ENCODE data around the gene MAP3K3. TPM values are rescaled to one million over a fixed set of nuclear protein-coding genes. Genes with fewer than 3 reads are reported as not detected.
"Not testable (repeated sequence)": the region's sequence is repeated elsewhere in the genome, so short reads cannot be mapped to it uniquely, and the experiment has no call there.

The MAP3K3 gene
- polyA plus RNA-seq, 4 donors, result 8.1 to 17.1 (median 11.1) TPM

DNA sequence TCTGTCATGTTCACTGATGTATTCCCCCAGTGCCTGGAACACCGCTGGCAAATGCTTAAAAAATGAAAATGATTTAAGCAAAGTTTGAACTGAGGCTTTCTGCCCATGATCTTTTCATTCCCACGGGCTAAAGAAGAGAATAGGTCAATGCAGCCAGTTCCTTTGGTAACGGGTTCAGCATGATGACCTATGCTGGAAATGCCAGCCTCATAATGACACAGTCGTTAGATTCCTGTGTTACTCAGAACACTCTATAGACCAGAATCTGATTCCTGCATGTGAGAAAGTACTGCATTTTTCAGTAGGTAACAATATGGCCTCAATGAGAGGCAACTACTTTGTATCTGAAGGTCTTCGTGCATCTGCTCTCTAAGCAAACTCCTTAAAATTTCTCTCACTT, 96.8 kb downstream of the MAP3K3 start:
- FAIRE-seq, result no peak

DNA sequence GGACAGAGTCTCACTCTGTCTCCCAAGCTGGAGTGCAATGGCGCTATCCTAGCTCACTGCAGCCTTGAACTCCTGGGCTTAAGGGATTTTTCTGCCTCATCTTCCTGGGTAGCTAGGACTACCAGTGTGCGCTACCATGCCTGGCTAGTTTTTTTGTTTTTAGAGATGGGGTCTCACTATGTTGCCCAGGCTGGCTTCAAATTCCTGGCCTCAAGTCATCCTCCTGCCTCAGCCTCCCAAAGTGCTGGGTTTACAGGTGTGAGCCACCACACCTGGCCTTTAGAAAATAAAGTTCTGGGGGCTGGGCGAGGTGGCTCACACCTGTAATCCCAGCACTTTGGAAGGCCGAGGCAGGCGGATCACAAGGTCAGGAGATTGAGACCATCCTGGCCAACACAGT, 98.0 kb downstream of the MAP3K3 start:
- not testable (repeated sequence) for H3K9me3 ChIP-seq (ENCODE audit: control insufficient read depth in 2 of 2, insufficient read depth in 1 of 2, low read depth in 1 of 2, low read length in 1 of 2); H3K36me3 ChIP-seq (ENCODE audit: control insufficient read depth in 3 of 3, insufficient read depth in 2 of 3, low read depth in 1 of 3, low read length in 3 of 3); H3K27ac ChIP-seq (ENCODE audit: low read depth in 1 of 3, low read length in 2 of 3); FAIRE-seq; H3K4me3 ChIP-seq (ENCODE audit: low read depth in 1 of 3, low read length in 3 of 3); DNase-seq; H3K4me1 ChIP-seq (ENCODE audit: control insufficient read depth in 3 of 3, insufficient read depth in 2 of 3, low read depth in 1 of 3, low read length in 2 of 3); H3K27me3 ChIP-seq (ENCODE audit: control insufficient read depth in 3 of 3, insufficient read depth in 3 of 3, low read length in 3 of 3)
- WGBS, 3 donors, result 95 to 98% (median 97%) methylated on average over 5 of the region's 5 CpGs

More for the DNA sequence above, 96.8 kb downstream of the MAP3K3 start:
- Histone ChIP-seq H3K4me3 (ENCODE audit: low read depth in 1 of 3, low read length in 3 of 3) (no peak overlapping the region), H3K27ac (ENCODE audit: low read depth in 1 of 3, low read length in 2 of 3) (no peak overlapping the region), H3K36me3 (ENCODE audit: control insufficient read depth in 3 of 3, insufficient read depth in 2 of 3, low read depth in 1 of 3, low read length in 3 of 3) (peaks cover 0 to 6% (median 0%) of the 10 kb centered on the region in 3 donors), H3K27me3 (ENCODE audit: control insufficient read depth in 3 of 3, insufficient read depth in 3 of 3, low read length in 3 of 3) (no peaks in the 10 kb centered on the region), H3K9me3 (ENCODE audit: control insufficient read depth in 2 of 2, insufficient read depth in 1 of 2, low read depth in 1 of 2, low read length in 1 of 2) (no peaks in the 10 kb centered on the region), H3K4me1 (ENCODE audit: control insufficient read depth in 3 of 3, insufficient read depth in 2 of 3, low read depth in 1 of 3, low read length in 2 of 3) (no peaks in the 10 kb centered on the region)
- WGBS, 3 donors, result 82 to 85% (median 83%) methylated on average over 5 of the region's 5 CpGs
- no peak for DNase-seq

DNA sequence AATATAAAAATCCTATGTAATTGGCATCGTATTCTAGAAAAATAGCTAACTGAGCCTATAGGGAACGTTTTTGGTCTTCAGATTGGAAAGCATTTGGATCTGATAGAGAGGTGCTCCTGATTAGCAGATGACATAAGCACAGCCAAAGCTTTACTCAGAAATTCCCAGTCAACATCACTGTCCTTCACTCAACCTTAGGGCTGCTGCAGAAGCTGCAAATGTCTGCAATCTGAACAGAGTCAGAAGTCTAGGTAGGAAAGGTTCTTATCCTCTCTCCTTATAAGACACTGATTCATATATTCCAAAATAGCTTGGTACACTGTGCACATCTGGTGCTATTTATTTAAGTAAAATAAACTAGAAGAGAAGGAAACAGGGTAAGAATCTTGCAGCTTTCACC, 100.2 kb downstream of the MAP3K3 start:
- H3K27ac ChIP-seq (ENCODE audit: low read depth in 1 of 3, low read length in 2 of 3), result no peak overlapping the region
- no peaks in the 10 kb centered on the region for H3K9me3 ChIP-seq (ENCODE audit: control insufficient read depth in 2 of 2, insufficient read depth in 1 of 2, low read depth in 1 of 2, low read length in 1 of 2)
- H3K36me3 ChIP-seq (ENCODE audit: control insufficient read depth in 3 of 3, insufficient read depth in 2 of 3, low read depth in 1 of 3, low read length in 3 of 3), result peaks cover 0 to 12% (median 1%) of the 10 kb centered on the region in 3 donors
- 81 to 87% (median 82%) methylated on average over 2 of the region's 2 CpGs for WGBS, 3 donors
- DNase-seq (no peak), FAIRE-seq (no peak)
- H3K27me3 ChIP-seq (ENCODE audit: control insufficient read depth in 3 of 3, insufficient read depth in 3 of 3, low read length in 3 of 3), result no peaks in the 10 kb centered on the region
- H3K4me3 ChIP-seq (ENCODE audit: low read depth in 1 of 3, low read length in 3 of 3), result no peak overlapping the region
- no peaks in the 10 kb centered on the region for H3K4me1 ChIP-seq (ENCODE audit: control insufficient read depth in 3 of 3, insufficient read depth in 2 of 3, low read depth in 1 of 3, low read length in 2 of 3)

DNA sequence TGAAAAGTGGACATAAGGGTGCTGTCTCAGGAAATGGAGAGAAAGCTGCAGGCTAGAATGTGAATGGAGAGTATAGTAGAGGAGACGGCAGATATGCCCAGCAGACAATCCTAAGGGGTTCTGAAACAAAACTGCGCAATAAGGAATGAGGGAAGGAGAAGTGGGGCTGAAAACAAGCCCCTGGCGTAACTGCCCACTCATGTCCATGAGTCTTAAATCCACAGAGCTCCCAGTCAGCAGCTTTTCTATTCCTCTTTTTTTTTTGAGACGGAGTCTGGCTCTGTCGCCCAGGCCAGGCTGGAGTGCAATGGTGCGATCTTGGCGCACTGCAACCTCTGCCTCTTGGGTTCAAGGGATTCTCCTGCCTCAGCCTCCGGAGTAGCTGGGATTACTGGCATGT, 113.5 kb downstream of the MAP3K3 start:
- no peaks in the 10 kb centered on the region for H3K9me3 ChIP-seq (ENCODE audit: control insufficient read depth in 2 of 2, insufficient read depth in 1 of 2, low read depth in 1 of 2, low read length in 1 of 2)
- H3K4me3 ChIP-seq (ENCODE audit: low read depth in 1 of 3, low read length in 3 of 3), result no peak overlapping the region
- peaks cover 0 to 9% (median 3%) of the 10 kb centered on the region in 3 donors for H3K4me1 ChIP-seq (ENCODE audit: control insufficient read depth in 3 of 3, insufficient read depth in 2 of 3, low read depth in 1 of 3, low read length in 2 of 3)
- H3K36me3 ChIP-seq (ENCODE audit: control insufficient read depth in 3 of 3, insufficient read depth in 2 of 3, low read depth in 1 of 3, low read length in 3 of 3), result peaks cover 0 to 8% (median 0%) of the 10 kb centered on the region in 3 donors
- H3K27ac ChIP-seq (ENCODE audit: low read depth in 1 of 3, low read length in 2 of 3), result no peak overlapping the region
- no peak for DNase-seq
- no peak for FAIRE-seq
- no peaks in the 10 kb centered on the region for H3K27me3 ChIP-seq (ENCODE audit: control insufficient read depth in 3 of 3, insufficient read depth in 3 of 3, low read length in 3 of 3)
- 94 to 99% (median 97%) methylated on average over 5 to 8 of the region's 8 CpGs for WGBS, 3 donors

DNA sequence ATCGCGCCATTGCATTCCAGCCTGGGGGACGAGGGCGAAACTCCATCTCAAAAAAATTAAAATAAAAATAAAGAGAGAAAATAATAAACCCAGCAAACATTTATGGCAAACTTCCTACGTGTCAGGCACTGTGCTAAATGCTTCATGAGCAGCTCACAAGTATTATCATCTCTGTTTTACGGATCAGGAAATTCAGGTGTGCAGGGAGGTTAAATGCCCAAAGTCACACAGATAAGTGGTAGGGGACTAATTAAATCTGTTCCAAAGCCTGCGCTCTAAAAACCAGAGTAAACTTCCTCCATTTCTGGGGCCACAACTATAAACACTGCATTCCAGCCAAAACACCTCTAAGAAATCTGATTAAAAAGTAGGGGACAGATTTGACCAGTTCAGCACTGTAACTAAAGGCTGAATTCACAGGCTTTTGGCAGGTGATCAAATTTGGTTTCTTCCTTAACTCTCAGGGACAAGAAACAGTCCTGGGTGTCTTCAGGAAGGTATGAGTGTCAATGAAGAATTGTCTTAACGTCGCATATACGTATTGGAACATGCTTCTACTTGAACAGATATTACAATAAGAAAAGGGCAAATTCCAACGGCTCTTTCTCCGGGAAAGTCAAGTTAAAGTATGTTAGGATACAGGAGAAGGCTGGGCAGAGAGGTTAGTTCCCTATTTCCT, 118.4 kb downstream of the MAP3K3 start:
- no peaks in the 10 kb centered on the region for H3K27me3 ChIP-seq (ENCODE audit: control insufficient read depth in 3 of 3, insufficient read depth in 3 of 3, low read length in 3 of 3)
- H3K9me3 ChIP-seq (ENCODE audit: control insufficient read depth in 2 of 2, insufficient read depth in 1 of 2, low read depth in 1 of 2, low read length in 1 of 2), result no peaks in the 10 kb centered on the region
- H3K4me3 ChIP-seq (ENCODE audit: low read depth in 1 of 3, low read length in 3 of 3), result peak overlapping the region; percentile 73 to 100 (median 95)
- H3K27ac ChIP-seq (ENCODE audit: low read depth in 1 of 3, low read length in 2 of 3), result peak overlapping the region; percentile 95 to 99 (median 96)
- peaks cover under 1 to 6% (median 1%) of the 10 kb centered on the region in 3 donors for H3K36me3 ChIP-seq (ENCODE audit: control insufficient read depth in 3 of 3, insufficient read depth in 2 of 3, low read depth in 1 of 3, low read length in 3 of 3)
- 13 to 26% (median 15%) methylated on average over 12 of the region's 12 CpGs for WGBS, 3 donors
- DNase-seq (peak in 1 of 2 donors; percentile 56), FAIRE-seq (no peak)
- H3K4me1 ChIP-seq (ENCODE audit: control insufficient read depth in 3 of 3, insufficient read depth in 2 of 3, low read depth in 1 of 3, low read length in 2 of 3), result peaks cover 0 to 9% (median 3%) of the 10 kb centered on the region in 3 donors

DNA sequence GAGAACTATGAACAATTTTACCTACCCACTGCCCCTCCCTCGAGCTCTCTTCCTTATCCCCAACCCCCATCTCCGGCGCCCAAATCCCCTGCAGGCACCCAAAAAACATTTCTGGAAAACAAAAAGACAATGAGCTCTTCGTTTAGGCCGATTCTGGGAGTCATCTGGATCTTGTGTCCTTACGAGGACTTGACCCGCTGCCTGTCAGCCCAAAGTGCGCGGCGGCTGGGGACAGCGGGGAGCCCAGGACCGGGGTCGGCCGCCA, 118.9 kb downstream of the MAP3K3 start:
- Histone ChIP-seq H3K27me3 (ENCODE audit: control insufficient read depth in 3 of 3, insufficient read depth in 3 of 3, low read length in 3 of 3) (no peaks in the 10 kb centered on the region), H3K9me3 (ENCODE audit: control insufficient read depth in 2 of 2, insufficient read depth in 1 of 2, low read depth in 1 of 2, low read length in 1 of 2) (no peaks in the 10 kb centered on the region), H3K27ac (ENCODE audit: low read depth in 1 of 3, low read length in 2 of 3) (peak overlapping the region; percentile 95 to 99 (median 96)), H3K4me1 (ENCODE audit: control insufficient read depth in 3 of 3, insufficient read depth in 2 of 3, low read depth in 1 of 3, low read length in 2 of 3) (peaks cover 0 to 9% (median 3%) of the 10 kb centered on the region in 3 donors), H3K4me3 (ENCODE audit: low read depth in 1 of 3, low read length in 3 of 3) (peak overlapping the region; percentile 73 to 100 (median 95)), H3K36me3 (ENCODE audit: control insufficient read depth in 3 of 3, insufficient read depth in 2 of 3, low read depth in 1 of 3, low read length in 3 of 3) (peaks cover 4 to 6% (median 6%) of the 10 kb centered on the region in 3 donors)
- 0 to 1% (median 1%) methylated on average over 14 of the region's 14 CpGs for WGBS, 3 donors
- DNase-seq (peak in 1 of 2 donors; percentile 54), FAIRE-seq (no peak)

DNA sequence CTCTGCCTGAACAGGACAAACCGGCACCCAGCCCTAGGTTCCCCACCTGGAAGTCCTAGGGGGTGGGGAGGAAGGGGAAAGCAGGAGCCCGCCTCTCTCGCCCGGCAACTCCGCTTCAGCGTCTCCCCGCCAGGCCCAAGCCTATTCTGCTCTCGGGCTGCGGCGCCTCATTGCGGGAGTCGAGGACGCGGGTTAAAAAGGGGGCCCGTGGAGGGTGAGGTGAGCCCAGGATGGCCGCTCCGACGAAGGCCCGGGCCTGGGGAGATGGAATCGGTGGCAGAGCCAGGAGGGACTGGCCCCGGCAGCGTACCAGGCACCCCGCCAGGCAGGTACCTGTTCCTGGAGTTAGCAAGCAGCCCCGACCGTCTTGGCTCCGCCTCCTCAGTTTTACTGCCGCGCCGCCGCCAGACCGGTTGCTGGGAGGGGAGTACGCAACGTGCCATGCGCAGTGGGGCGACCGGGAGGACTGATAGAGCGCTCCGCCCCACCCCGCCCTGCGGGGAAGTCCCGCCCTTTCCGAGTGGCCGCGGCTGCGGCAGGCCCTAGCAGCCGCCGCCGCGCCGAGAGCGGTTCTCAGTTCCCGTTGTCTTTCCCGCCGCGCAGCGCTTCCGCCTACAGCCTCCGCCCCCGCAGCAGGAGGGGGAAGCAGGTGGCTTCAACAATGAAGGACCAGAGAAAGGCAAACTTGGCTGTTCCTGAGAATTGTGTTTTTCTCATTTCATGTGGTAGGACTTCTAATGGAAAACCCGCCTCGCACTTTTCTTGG, 119.4 kb downstream of the MAP3K3 start, which contains the start of gene STRADA:
STRADA (minus strand) TSS at position 392 of the 766 bp plus-strand sequence. CDS start 13,430 bp downstream, outside the sequence.
- no peak for FAIRE-seq
- H3K27me3 ChIP-seq (ENCODE audit: control insufficient read depth in 3 of 3, insufficient read depth in 3 of 3, low read length in 3 of 3), result no peaks in the 10 kb centered on the region
- peak; percentile 99 to 100 for DNase-seq
- 0% methylated on average over 50 to 61 of the region's 61 CpGs for WGBS, 3 donors
- H3K9me3 ChIP-seq (ENCODE audit: control insufficient read depth in 2 of 2, insufficient read depth in 1 of 2, low read depth in 1 of 2, low read length in 1 of 2), result no peaks in the 10 kb centered on the region
- peak within 1 kb of the TSS; percentile 73 to 100 (median 95) for H3K4me3 ChIP-seq (ENCODE audit: low read depth in 1 of 3, low read length in 3 of 3)
- H3K36me3 ChIP-seq (ENCODE audit: control insufficient read depth in 3 of 3, insufficient read depth in 2 of 3, low read depth in 1 of 3, low read length in 3 of 3), result peaks cover 4 to 6% (median 6%) of the 10 kb centered on the region in 3 donors
- H3K27ac ChIP-seq (ENCODE audit: low read depth in 1 of 3, low read length in 2 of 3), result peak within 1 kb of the TSS; percentile 95 to 99 (median 96)
- H3K4me1 ChIP-seq (ENCODE audit: control insufficient read depth in 3 of 3, insufficient read depth in 2 of 3, low read depth in 1 of 3, low read length in 2 of 3), result peaks cover 0 to 9% (median 3%) of the 10 kb centered on the region in 3 donors
